Sciatic nerve (tissue), 2 donors: ENCODE measurements around the gene KRTAP5-3. TPM values are rescaled to one million over a fixed set of nuclear protein-coding genes. Genes with fewer than 3 reads are reported as not detected.

Experiments used
- ATAC-seq: fragments of 200-7000 bp; cut with Tn5 transposase; one replicate; pipeline ENCODE4 v1.9.1; 2020; ENCODE audit warnings: mild to moderate bottlenecking, moderate library complexity
- DNase-seq: peaks from one replicate; pipeline ENCODE4 v3.0.0-alpha.2; 2020; ENCODE audit warnings: low spot score
- intact Hi-C: fragments of 100-400 bp; cut with DNase I; formaldehyde crosslinking; loops from one replicate; pipeline ENCODE4 v1.14.2; 2022
- total RNA-seq: library from RNA; stranded (reverse); fragmentation: NEBNext Ultra II Directional; extraction: Animal tissue kit (Norgen Biotek cat#: 25700); gene quantifications from one replicate; pipeline ENCODE4 v1.2.1, GENCODE V29; 2021
- donor health status: DM: no; HTN: no; CAD: no.
- donor health status: DM: no; HTN: no; CAD: no.

Gene KRTAP5-3
- total RNA-seq, 1 donor from 2014 or later, result not detected

DNA sequence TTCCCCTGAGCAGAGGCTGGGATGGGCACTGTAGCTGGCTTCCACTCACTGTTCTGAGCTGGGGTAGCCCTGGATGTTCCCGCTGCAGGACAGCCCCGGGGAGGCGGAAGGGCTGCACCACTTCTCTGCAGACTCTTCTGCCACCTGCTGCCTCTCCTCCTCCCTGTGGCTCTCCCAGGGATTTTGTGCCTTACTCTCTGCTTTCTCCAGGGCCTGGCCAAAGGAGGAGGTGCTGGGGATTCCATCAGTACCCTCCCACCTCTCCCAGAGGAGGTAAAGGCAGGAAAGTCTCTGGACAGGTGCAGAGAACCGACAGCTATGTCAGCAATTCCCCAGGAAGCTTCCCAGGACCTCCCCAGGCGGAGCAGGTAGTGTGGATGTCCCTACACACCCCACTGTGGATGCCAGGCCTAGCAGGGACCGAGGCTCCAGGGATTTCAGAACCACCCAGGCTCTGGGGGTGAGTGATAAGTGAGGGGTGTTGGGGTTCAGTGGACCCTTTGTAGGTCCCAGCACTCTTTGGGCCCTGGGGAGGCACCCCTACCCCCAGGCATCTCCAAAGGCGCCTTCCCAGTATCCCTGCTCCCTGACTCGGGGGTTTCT, 47.5 kb downstream of the KRTAP5-3 start:
- no peak for ATAC-seq
- intact Hi-C loops, result no loop called here
- DNase-seq, result no peak

DNA sequence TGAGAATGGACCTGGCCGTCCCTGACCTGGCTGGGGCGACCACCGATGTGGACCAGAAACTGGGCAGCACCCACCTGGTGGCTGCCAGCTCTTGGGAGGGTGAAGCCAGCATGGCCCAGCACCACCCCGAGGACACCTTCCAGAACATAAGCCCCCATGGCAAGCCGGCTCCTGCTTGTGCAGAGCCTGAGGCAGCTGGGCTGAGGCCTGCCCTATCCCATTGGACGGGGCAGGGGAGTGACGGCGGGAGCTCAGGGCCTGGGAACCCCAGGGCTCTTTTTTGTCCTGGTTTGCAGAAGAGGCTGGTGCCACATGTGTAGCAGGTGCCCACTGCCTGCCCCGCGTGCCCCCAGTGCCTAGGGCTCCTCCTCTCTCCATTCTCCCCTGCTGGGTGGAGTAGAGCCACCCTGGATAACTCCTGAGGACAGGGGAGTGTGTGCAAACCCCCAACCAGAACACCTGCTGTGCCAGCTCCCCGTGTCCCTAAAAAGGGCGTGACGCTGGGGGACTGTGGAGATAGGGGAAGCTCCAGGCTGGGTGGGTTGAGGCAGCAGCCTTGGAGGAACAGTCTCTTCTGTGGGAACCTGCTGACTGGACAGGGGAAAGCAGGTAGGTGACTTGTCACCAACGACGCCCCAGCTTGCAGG, 48.1 kb downstream of the KRTAP5-3 start:
- intact Hi-C loops, result no loop called here
- no peak for ATAC-seq
- peak; percentile 62 for DNase-seq

DNA sequence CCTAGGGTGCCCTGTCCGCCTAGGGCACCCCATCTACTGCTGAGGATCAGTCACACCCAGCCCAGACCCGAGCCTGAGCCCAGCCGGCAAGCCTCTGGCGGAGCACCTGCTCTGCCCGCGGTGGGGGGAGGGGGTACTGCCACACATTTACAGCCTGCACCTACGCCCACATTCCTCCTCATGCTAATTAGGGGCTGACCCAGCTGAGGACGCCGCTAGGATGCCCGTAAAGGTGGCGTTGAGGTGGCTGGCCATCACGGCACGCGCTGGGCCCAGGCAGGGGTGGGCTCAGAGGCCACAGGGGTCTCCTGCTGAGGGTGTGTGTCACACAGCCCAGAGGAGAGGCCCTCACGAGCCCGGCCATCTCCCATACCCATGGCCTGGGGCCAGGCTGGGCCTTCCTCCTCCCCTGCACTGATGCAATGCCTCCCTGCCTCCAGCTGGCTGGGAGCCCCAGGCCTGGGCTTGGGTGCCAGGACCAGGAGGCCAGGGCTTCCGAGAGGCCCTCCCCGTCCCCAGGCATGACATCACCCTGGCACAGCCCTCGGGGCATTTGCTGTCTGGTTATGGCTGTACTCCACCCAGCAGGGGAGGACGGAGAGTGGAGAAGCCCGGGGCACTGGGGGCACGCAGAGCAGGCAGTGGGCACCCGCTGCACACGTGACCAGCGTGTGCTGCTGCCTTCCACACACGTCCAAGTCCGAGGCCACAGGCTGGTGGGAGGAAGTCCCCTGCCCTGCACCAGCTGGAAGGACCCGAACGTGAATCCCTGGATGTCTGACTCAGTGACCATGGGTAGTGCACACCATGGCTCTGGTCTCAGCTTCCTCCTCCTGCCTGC, 48.9 kb downstream of the KRTAP5-3 start:
- intact Hi-C loops, result no loop called here
- peak; percentile 91 for DNase-seq

DNA sequence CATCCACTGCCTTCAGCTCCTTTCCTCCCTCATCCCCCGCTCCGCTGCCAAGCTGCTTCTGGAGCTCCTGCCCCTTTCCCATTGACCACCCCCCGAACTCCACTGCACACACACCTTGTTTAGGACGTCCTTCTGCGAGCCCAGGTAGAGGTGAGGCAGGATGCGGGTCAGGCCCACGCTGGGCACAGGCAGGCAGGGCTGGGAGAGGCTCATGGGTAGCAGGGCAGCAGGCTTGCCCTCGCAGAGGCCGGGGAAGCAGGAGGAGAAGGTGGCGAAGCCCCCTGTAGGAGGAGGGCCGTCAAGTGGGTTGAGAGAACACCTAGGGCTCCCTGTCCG, 49.5 kb downstream of the KRTAP5-3 start:
- no peak for DNase-seq
- intact Hi-C loops, result no loop called here
- ATAC-seq, result peak; percentile 0

More for the DNA sequence above, 48.9 kb downstream of the KRTAP5-3 start:
- ATAC-seq, result peak; percentile 84

DNA sequence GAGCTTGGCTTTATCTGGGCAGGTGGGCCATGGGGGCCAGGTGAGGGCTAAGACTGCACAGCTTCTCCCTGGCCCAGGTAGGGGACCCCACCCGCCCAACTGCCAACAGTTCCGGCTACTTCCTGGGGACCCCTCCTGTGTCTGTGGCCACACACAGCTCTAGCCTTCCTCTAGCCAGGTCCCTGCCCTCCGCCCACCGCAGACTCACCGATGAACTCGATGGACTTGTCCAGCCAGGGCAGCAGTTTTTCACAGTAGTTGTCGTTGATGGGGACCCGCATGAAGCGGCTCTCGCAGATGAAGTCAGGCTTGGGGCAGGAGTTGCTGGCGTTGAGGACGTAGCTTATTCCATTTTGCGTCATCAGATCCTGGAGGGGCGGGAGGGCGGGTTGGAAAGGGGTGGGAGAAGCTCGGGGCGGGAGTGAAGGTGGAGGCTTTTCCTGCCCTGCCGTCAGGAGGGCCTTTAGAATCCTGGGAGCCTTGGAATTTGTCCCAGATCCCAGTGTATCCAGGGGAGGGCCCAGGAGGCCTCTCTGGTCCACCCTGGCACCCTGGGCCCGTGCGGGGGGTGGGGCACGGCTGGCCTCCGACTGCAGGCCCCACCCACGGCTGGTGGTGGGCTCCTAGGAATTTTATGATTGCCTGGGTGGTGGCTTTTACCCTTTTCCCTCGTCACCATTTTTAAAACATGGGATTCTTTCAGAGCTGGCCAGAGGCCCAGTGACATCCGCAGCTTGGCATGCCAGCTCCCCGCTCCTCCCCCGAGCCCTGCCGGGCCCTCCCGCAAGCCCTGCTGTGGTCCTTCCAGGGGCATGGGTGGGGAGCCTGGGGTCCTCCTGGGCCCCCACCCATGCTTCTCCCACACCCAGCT, 50.1 kb downstream of the KRTAP5-3 start:
- DNase-seq, result peak; percentile 84
- intact Hi-C loops, result no loop called here

More for the DNA sequence above, 50.1 kb downstream of the KRTAP5-3 start:
- ATAC-seq, result peak; percentile 52

Other genes with a start within 250 kb of the KRTAP5-3 start
- gene BRSK2, start 218.5 kb downstream of the KRTAP5-3 start, total RNA-seq, result 7.4 TPM
- gene MOB2, start 121.7 kb downstream of the KRTAP5-3 start, total RNA-seq, result 55.2 TPM
- 8.9 TPM for gene DUSP8, start 36.2 kb downstream of the KRTAP5-3 start, total RNA-seq
- gene KRTAP5-1, start 23.2 kb downstream of the KRTAP5-3 start, total RNA-seq, result not detected
- gene KRTAP5-2, start 10.2 kb downstream of the KRTAP5-3 start, total RNA-seq, result not detected
- not detected for gene KRTAP5-4, start 13.7 kb upstream of the KRTAP5-3 start, total RNA-seq
- not detected for gene KRTAP5-5, start 21.3 kb upstream of the KRTAP5-3 start, total RNA-seq
- not detected for gene KRTAP5-6, start 88.7 kb upstream of the KRTAP5-3 start, total RNA-seq
- 3.4 TPM for gene IFITM10, start 142.1 kb upstream of the KRTAP5-3 start, total RNA-seq
- gene CTSD, start 155.5 kb upstream of the KRTAP5-3 start, total RNA-seq, result 554 TPM
- 1.1 TPM for gene SYT8, start 226.5 kb upstream of the KRTAP5-3 start, total RNA-seq
- gene TNNI2, start 230.5 kb upstream of the KRTAP5-3 start, total RNA-seq, result not detected
- gene LSP1, start 244.6 kb upstream of the KRTAP5-3 start, total RNA-seq, result 89.6 TPM